HG03159 (cell line): ENCODE measurements around the gene SDCBP2.

ENCODE experiments used
- ATAC-seq: cut with Tn5 transposase; IDR thresholded peaks from one replicate; pipeline ENCODE4 v1.9.1; 2021; ENCODE audit warnings: mild to moderate bottlenecking, moderate library complexity; ENCODE audit not compliant: unreplicated experiment

Gene SDCBP2

DNA sequence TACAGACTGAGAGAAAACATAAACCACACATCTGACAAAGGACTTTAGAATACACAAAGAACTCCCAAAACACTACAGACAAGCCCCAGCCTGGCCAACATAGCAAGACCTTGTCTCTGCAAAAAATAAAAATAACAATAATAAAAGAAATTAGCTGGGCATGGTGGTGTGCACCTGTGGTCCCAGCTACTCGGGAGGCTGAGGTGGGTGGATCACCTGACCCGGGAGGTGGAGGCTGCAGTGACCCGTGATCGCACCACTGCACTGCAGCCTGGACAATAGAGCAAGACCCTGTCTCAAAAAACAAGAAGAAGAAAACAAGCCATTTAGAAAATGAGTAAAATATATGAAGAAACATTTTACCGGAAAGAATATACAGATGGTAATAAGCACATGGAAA, 13.1 kb downstream of the SDCBP2 start:
- no peak for ATAC-seq

GRCh38 chr20:1313236-1313964, 15.5 kb downstream of the SDCBP2 start:
- ATAC-seq = no peak

DNA sequence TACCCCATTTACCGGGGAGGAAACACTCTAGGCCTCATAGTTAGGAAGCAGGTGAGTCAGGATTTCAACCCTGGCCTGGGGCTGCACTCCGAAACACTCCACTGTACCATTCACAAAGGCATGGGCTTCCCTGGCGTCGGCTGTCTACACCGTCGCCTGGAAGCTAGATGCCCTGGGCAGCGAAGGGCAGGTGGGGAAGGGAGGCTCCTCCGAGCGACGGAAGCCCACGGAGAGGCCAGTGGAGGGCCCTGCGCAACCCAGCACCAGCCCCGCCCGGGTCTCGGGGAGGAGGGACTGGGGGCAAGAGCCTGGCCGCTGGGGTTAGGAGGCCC, 16.1 kb downstream of the SDCBP2 start:
- no peak for ATAC-seq

DNA sequence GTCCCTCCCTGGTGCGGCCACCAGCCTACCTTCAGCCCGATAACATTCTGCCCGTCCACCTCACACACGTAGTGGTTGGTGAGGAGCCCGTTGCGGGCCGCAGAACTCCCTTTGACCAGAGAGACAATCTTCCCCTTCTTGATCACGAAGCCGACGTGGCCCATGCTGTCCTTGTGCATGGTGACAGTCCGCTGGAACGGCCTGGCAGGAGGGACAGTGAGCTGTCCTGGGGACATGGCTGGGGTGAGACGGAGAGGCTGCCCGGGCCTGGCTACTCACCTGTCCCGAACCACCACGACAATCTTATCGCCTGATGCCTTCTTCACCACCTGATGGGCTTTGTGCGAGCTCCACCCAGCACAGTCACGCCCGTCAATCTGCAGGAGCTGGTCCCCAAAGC, 16.6 kb downstream of the SDCBP2 start:
- ATAC-seq = no peak

DNA sequence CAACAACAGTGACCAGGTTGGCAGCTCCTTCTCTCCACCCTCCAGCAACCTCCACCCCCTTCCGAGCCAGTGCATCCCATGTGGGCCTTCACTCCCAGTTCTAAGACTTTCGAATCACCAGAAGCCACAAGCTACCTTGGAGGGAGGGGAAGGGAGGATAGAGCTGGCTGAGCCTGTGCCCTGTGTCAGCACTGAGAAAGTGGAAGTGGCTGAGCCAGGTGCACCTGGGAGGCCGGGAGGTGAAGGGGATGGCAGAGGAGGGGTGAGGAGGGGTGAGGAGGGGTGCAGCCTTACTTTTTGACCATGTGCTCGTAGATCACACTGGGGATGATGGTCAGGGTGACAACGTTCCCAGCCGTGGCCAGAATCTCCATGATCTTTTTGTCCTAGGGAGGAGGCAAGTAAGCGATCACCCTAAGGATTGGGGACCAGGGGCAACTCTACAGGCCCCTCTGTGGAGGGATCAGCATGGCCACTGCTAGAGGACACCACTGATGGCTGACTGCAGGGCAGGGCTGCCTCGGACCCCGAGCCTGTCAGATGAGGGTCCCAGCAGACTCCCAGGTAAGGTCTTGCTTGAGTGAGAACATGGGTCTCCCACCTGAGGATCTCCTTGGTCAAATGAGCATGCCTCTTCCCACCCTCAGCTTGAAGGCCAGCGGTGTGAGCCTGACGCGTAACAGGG, 18.3 kb downstream of the SDCBP2 start:
- ATAC-seq = no peak

DNA sequence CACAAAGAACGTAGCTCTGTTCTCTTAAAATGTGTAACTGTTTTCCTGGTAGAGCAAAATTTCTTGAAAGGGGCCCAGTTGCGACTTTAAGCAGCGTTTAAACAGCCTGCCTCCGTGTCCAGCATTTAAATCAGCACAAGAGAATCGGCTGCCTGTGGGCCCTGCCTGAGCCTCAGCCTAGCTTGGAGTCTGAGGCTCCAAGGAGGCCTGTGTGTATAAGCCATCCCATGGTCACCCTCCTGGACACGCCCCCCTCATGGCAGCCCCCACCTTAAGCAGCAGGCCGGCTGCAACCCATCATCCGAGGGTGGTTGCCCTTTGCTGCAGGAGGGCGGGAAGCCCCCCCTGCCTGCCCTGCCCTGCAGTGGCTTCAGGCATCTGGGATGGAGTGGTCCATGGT, 18.9 kb downstream of the SDCBP2 start:
- no peak for ATAC-seq

DNA sequence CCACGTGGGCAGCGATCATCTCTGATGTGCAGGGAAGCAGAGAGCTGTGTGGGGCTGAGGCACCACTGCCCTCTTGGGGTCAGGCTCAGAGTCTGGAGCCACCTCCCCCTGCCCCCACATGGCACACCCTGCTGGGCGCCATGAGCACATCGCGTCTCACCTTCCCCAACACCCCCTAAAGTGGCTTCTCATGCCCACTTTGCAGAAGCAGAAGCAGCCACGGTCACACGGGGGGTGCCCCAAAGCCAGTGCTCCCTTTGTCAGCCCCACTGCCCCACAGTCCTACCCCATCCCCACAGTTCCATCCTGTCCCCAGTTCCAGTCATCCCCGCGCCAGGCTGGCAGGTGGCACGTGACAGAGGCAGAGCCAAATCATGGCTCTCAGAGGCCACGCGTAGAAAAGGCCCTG, 19.5 kb downstream of the SDCBP2 start:
- ATAC-seq = no peak

- no peak for ATAC-seq
These were observed 20.2 kb downstream of the SDCBP2 start for GRCh38 chr20:1308702-1309095.

DNA sequence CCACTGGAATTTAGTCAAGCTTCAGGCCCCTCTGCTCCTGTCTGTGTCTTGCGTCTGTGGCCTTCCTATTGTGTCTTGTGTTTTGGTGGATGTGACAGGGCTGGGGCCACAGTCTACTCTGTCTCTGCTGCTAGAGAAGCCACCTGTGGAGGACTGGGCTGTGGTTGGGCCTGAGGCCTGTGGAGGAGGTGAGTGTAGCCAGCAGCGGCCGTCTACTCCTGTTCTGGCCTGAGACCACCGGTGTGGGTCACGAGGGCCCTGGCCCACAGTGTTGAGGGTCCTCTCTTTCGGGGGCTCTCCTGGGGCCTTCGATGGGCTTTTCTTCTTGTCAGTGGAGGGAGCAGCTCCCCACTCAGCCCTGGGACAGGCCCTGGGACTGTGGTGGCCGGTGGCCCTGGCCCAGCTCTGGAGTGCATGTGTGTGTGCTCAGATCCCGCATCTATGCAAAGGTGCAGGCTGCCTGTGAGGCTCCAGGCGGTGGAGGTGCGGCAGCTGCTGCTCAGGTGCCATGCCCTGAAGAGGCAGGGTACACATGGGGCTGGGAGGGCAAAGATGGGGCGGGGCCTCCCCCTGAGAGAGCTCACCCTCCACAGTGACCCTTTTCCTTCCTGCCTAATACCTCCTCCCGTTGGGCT, 20.8 kb downstream of the SDCBP2 start:
- no peak for ATAC-seq

DNA sequence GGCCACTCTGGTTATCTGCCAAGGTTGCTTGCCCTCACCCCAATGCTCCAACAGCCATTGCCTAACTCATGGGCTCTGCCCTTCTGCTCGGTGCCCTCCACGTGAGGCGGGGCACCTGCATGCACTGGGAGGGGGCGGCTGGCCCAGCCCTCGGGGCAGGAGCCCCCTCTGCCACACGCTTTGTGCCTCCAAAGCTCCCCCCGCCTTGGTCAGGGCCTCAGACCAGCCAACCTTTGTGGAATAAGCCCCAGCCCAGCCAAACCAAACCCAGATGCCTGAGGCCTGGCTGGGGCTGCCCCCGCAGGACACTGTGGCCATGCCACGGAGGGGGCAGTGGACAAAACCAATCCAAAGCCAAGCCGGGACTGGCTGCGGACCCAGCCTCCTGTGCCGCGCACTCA, 21.4 kb downstream of the SDCBP2 start:
- no peak for ATAC-seq

GRCh38 chr20:1307171-1307570, 21.8 kb downstream of the SDCBP2 start:
- ATAC-seq = no peak

- no peak for ATAC-seq
These were observed 22.4 kb downstream of the SDCBP2 start for GRCh38 chr20:1306316-1307135.

DNA sequence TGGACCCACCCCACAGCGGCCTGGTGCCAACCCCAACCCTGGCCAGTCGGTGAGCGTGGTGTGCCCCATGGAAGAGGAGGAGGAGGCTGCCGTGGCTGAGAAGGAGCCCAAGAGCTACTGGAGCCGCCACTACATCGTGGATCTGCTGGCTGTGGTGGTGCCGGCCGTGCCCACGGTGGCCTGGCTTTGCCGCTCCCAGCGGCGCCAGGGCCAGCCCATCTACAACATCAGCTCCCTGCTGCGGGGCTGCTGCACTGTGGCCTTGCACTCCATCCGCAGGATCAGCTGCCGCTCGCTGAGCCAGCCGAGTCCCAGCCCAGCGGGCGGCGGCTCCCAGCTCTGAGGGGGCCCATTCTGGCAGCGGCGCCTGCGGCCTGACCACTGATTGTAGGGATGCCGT, 23.2 kb downstream of the SDCBP2 start:
- ATAC-seq = no peak

- no peak for ATAC-seq
These were observed 24.0 kb downstream of the SDCBP2 start for GRCh38 chr20:1304710-1305515.

DNA sequence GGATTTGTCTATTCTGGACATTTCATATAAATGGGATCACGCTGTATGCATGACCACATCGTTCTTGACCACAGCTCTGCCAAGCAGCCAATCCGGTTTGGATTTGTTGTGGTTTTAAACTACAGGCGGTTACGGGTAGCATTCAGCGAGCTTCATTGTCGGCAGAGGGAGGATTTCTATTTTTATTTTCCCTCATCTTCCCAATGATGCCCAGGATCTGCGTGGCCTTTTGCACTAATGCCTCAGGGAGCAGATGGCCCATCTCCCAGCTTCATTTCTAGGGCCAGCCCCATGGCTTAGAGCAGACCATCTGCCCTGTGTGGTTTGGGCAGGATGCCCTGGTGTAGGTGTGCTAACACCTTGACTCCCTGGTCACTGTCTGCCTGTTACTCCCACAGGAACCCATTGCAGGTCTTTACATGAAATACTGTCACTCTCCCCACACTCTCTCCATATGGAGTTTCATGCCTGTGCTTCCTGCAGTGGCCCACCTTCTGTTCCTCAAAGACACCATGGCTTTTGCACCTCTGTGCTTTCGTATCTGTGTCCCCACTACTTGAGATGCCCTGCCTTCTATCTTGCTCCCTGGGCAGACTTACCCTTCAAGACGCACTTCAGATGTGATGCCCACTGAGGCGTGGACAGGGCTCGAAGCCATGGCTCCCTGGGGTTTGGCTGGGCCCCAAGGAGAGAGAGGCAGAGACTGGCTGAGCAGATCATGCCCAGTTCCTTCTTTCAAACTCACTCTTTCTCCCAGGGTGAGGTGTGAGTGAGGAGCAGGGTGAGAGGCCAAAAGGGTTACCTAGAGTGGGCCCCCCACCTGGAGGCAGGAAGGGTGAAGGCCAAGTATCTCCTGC, 26.0 kb downstream of the SDCBP2 start:
- ATAC-seq = no peak

DNA sequence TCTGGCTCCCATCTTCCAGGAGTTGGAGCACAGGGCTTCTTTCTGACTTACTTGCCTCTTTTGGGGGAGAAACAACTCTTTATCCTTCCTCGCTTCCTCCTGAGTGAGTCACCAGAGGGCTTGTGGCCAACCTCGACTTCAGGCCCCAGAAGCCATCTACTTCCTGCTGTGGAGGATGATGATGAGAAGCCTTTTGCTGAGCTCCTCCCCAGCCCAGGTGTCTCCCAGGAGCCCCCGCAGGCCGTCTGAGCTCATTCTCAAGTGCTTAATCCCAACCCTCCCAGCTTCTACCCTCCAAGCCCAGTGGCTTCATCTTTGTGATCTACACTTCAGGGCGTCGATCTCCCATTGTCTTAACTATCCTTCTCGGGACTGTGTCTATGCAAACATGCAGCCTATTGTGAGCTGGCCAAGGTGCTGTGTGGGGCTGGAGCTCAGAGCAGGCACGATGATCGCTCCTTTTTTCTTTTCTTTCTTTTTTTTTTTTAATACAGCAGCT, 27.9 kb downstream of the SDCBP2 start:
- ATAC-seq = no peak

- no peak for ATAC-seq
These were observed 28.7 kb downstream of the SDCBP2 start for GRCh38 chr20:1300083-1300840.

DNA sequence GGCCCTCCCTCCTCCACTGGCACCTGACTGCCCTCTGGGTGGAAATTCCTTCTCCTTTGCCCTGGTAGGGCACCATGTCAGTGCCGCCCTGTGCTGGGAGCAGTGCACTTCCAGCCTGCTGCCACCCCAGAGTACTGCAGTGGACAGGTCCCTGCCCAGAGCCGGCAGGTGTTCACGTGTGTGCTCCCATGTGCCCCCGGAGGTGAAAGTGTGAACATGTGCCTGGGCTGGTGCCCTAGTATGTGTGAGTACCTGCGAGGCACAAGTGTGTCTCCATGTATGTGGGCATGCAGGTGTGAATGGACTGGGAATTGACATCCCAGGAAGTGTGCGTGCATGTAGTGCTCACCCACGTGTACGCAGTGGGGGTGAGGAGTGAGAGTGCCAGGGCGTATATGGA, 29.4 kb downstream of the SDCBP2 start:
- ATAC-seq = no peak
